Adrenal gland (tissue), 12 donors: ENCODE measurements around the gene CFAP298. TPM values are rescaled to one million over a fixed set of nuclear protein-coding genes. Genes with fewer than 3 reads are reported as not detected.
A peak's percentile ranks its signal among the peaks of the same experiment; 100 is the strongest.
"Not testable (repeated sequence)": the region's sequence is repeated elsewhere in the genome, so short reads cannot be mapped to it uniquely, and the experiment has no call there.

Experiments
- DNase-seq, 7 donors: peaks; one replicate each; pipeline ENCODE4 v3.0.0-alpha.2; 2019 to 2020
- H3K27ac ChIP-seq, 5 donors: fragments of 200-600 bp; sonication (generic) in 4 of 5; 1 replicate in 3 of 5; 2 replicates in 2 of 5; pipeline versions ENCODE4 v1.5.1 to v1.8.0; 2016 to 2020; ENCODE audit warnings: mild to moderate bottlenecking in 1 of 5
- H3K27me3 ChIP-seq: fragments of 200-600 bp; 2 replicates; pipeline ENCODE4 v1.8.0; 2021
- H3K36me3 ChIP-seq, 2 donors: fragments of 200-600 bp; replicated peaks in 1 of 2; 1 replicate in 1 of 2; 2 replicates in 1 of 2; pipeline versions ENCODE4 v1.5.1 to v1.8.0; 2018 to 2022
- H3K4me1 ChIP-seq, 2 donors: fragments of 200-600 bp; replicated peaks in 1 of 2; 1 replicate in 1 of 2; 2 replicates in 1 of 2; pipeline versions ENCODE4 v1.5.1 to v1.8.0; 2018 to 2021
- H3K4me3 ChIP-seq, 4 donors: fragments of 200-600 bp; sonication (generic) in 3 of 4; one replicate each; pipeline ENCODE4 v1.5.1; 2016 to 2018
- H3K9me3 ChIP-seq, 3 donors: fragments of 200-600 bp; sonication (generic) in 1 of 3; replicated peaks in 1 of 3; 1 replicate in 2 of 3; 2 replicates in 1 of 3; pipeline versions ENCODE4 v1.5.1 to v1.8.0; 2016 to 2021
- POLR2A ChIP-seq, 2 donors: fragments of 450-650 bp; IDR thresholded peaks; one replicate each; pipeline ENCODE4 v1.6.1; 2017; ENCODE audit warnings: antibody characterized with exemption in 2 of 2, mild to moderate bottlenecking in 2 of 2, moderate library complexity in 1 of 2
- WGBS, 4 donors: extraction: QIAGEN DNeasy Blood & Tissue Kit in 2 of 4; methylation state at CpG; one replicate each; pipeline versions ENCODE4 v1.1.5 to v1.1.7; 2013 to 2017; 5-methylcytosine and 5-hydroxymethylcytosine counted together
- intact Hi-C, 2 donors: fragments of 100-400 bp; cut with DNase I; formaldehyde crosslinking; loops; one replicate each; pipeline versions ENCODE4 v1.14.1 to v1.15.0; 2022 to 2023
- polyA plus RNA-seq, 3 donors: library from polyadenylated mRNA; stranded (reverse); fragments of 200-250 nt in 2 of 3; fragments of 350-450 nt in 1 of 3; fragmentation: Illumina TruSeq in 1 of 3; extraction: RNeasy Lipid Tissue Mini Kit (QIAGEN cat#74804) in 1 of 3; gene quantifications; one replicate each; pipeline ENCODE4 v1.2.3, GENCODE V29; 2013 to 2014
- total RNA-seq, 9 donors: library from RNA; depleted of rRNA in 4 of 9; stranded (reverse); fragments of >200 nt in 4 of 9; fragments of 120-200 nt in 1 of 9; fragmentation: NEBNext Ultra II Directional in 1 of 9; extraction: Animal tissue kit (Norgen Biotek cat#: 25700) in 1 of 9; gene quantifications; one replicate each; pipeline versions ENCODE4 v1.1.0 to v1.2.4, GENCODE V29; 2013 to 2023
- TF ChIP-seq, protein P1 (sequence below), 6 experiments: fragments of 450-650 bp in 4 of 6; fragments of 200-600 bp in 2 of 6; sonication (generic) in 1 of 6; IDR thresholded peaks; 1 replicate in 5 of 6; 2 replicates in 1 of 6; pipeline versions ENCODE4 v1.5.1 to v1.8.0; 2016 to 2021; ENCODE audit warnings: antibody characterized with exemption in 6 of 6, mild to moderate bottlenecking in 2 of 6, moderate library complexity in 1 of 6
- donor health status: healthy with polysubstance abuse.
- donor health status: Bipolar disorder and iron deficiency.
- donor health status: DM: yes; HTN: yes; CAD: no.
- donor health status: DM: no; HTN: no; CAD: no.
- donor health status: DM: no; HTN: no; CAD: no.
- donor health status: DM: yes; HTN: yes; CAD: no.

CFAP298 gene
- total and polyA plus RNA-seq, 12 donors, result 20.3 to 101 (median 36.8) TPM

DNA sequence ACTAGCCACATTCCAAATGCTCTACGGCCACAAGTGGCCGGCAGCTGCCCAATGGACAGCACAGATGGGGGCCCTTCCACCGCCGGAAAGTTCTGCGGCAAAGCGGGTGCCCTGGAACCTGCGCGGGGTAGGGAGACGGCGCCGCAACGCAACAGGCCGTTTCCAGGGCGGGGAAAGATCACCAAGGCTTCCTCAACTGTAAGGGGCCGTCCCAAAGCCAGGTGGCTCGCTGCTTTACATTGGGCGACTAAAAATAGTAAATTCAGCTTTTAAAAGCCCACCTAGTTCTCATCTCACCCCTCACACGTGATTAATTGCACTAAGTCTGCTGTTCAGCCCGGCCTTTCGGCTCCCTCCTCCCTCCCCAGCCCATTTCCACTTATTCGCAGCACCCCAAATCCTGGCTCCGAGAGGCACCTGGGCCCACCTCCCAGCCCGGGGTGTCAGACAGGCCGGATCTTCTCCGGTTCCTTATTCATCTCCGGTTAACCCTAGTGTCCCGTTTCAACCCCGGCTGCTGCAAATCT is 643 bp downstream of the CFAP298 start:
- WGBS, 4 donors, result 0% methylated on average over 26 to 28 of the region's 28 CpGs
- DNase-seq, result peak in 5 of 7 donors; percentile 19 to 53 (median 34)
- Histone ChIP-seq H3K27ac (peak overlapping the region; percentile 8 to 93 (median 80)), H3K4me3 (peak overlapping the region; percentile 78 to 96 (median 90)), H3K9me3 (no peaks in the 10 kb centered on the region), H3K36me3 (peaks cover 0 to 26% of the 10 kb centered on the region in 2 donors), H3K27me3 (no peaks in the 10 kb centered on the region), H3K4me1 (peaks cover 14 to 20% of the 10 kb centered on the region in 2 donors)
- intact Hi-C loops, result no loop called here
- no peak for TF ChIP-seq POLR2A (IDR thresholded peaks at IDR 0.05)
- TF ChIP-seq, protein P1, sequence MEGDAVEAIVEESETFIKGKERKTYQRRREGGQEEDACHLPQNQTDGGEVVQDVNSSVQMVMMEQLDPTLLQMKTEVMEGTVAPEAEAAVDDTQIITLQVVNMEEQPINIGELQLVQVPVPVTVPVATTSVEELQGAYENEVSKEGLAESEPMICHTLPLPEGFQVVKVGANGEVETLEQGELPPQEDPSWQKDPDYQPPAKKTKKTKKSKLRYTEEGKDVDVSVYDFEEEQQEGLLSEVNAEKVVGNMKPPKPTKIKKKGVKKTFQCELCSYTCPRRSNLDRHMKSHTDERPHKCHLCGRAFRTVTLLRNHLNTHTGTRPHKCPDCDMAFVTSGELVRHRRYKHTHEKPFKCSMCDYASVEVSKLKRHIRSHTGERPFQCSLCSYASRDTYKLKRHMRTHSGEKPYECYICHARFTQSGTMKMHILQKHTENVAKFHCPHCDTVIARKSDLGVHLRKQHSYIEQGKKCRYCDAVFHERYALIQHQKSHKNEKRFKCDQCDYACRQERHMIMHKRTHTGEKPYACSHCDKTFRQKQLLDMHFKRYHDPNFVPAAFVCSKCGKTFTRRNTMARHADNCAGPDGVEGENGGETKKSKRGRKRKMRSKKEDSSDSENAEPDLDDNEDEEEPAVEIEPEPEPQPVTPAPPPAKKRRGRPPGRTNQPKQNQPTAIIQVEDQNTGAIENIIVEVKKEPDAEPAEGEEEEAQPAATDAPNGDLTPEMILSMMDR (IDR thresholded peaks at IDR 0.05), result no peak

DNA sequence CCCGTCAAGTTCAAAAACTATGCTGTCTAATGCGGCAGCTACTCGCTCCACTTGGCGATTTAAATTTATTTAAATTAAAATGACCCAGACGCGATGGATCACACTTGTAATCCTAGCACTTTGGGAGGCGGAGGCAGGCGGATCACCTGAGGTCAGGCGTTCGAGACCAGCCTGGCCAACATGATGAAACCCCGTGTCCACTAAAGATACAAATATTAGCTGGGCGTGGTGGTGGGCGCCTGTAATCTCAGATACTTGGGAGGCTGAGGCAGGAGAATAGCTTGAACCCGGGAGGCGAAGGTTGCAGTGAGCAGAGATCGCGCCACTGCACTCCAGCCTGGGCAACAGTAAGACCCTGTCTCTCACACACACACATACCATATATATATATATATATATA is 1.2 kb downstream of the CFAP298 start:
- intact Hi-C loops, H3K9me3 ChIP-seq, H3K27ac ChIP-seq, H3K27me3 ChIP-seq: not testable (repeated sequence)
- WGBS, 4 donors, result 79 to 85% (median 81%) methylated on average over 17 of the region's 17 CpGs
- Histone ChIP-seq H3K4me3 (peak overlapping the region in 1 of 4 donors; percentile 78), H3K36me3 (peaks cover 0 to 32% of the 10 kb centered on the region in 2 donors), H3K4me1 (peaks cover 14 to 20% of the 10 kb centered on the region in 2 donors)
- DNase-seq, result peak in 1 of 7 donors; percentile 50

DNA sequence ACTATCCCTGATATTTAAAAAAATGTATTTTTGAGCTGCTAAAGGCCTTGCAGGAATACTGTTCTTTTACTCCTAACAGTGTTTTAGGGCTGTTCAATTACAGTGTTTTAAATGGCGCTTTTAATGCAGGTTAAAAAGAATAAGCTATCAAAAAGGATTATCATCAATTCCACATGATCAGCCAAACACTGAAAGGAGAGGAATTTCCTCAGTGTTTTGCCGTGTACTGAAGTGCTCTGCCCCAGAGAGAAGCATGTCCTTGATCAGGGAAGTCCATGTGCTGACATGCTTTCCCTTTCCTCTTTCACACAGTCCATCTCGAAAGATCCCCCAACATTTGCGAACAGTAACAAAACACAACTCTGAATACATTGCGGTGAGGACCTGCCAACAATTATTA is 3.3 kb downstream of the CFAP298 start:
- Histone ChIP-seq H3K4me3 (no peak overlapping the region), H3K9me3 (no peaks in the 10 kb centered on the region), H3K27me3 (no peaks in the 10 kb centered on the region), H3K36me3 (peaks cover 0 to 53% of the 10 kb centered on the region in 2 donors), H3K27ac (no peak overlapping the region), H3K4me1 (peaks cover 14 to 20% of the 10 kb centered on the region in 2 donors)
- no peak for DNase-seq
- 85 to 88% (median 87%) methylated on average over 5 of the region's 5 CpGs for WGBS, 4 donors
- TF ChIP-seq, protein P1 (IDR thresholded peaks at IDR 0.05), result no peak
- TF ChIP-seq POLR2A (IDR thresholded peaks at IDR 0.05), result no peak
- intact Hi-C loops, result no loop called here

DNA sequence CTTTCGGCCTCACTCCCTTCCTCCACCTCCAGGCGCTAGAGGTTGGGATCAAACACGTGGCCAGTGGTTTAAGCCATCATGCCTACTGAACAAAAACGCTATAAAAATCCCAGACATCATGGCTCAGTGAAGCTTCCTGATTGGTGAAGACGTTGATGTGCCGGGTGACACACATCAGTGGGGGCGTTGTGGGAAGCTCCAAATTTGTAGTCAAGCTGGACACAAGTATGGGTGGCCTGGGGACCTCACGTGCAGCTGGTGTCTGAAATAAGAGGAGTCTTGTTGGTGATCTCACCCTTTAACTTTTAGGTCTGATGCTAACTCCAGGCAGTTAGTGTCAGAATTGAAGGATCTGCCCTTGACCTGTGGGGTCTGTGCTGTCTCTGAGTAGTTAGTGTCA is 6.7 kb downstream of the CFAP298 start:
- H3K27me3 ChIP-seq, result no peaks in the 10 kb centered on the region
- peaks cover 0 to 77% of the 10 kb centered on the region in 2 donors for H3K36me3 ChIP-seq
- TF ChIP-seq, protein P1 (IDR thresholded peaks at IDR 0.05), result no peak
- no peak for TF ChIP-seq POLR2A (IDR thresholded peaks at IDR 0.05)
- H3K27ac ChIP-seq, result no peak overlapping the region
- H3K9me3 ChIP-seq, result no peaks in the 10 kb centered on the region
- peaks cover 0 to 4% of the 10 kb centered on the region in 2 donors for H3K4me1 ChIP-seq
- no peak for DNase-seq
- H3K4me3 ChIP-seq, result no peak overlapping the region
- intact Hi-C loops, result no loop called here
- WGBS, 4 donors, result 83 to 93% (median 89%) methylated on average over 8 of the region's 8 CpGs

DNA sequence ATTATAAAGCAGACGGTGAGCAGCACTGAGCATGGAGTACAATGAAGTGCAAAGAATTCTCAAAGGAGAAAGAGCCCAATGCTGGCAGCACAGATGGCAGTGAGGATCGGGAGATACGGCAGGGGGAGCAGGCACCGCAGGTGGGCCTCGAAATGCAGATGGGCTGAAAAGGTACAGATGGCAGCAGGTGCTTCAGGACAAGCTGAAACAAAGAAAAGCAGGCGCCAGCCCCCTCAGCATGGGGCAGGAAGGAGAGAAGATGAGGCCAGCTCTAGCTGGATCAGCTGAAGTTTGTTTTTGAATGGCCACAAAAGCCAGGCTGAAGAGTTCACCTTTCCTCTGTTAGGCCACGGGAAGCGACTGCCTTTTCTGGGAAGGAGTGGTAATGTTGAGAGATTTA is 7.7 kb downstream of the CFAP298 start:
- 86 to 92% (median 88%) methylated on average over 8 of the region's 8 CpGs for WGBS, 4 donors
- Histone ChIP-seq H3K27me3 (no peaks in the 10 kb centered on the region), H3K4me3 (no peak overlapping the region), H3K4me1 (no peaks in the 10 kb centered on the region), H3K27ac (no peak overlapping the region), H3K36me3 (peaks cover 0 to 83% of the 10 kb centered on the region in 2 donors), H3K9me3 (no peaks in the 10 kb centered on the region)
- DNase-seq, result no peak
- no peak for TF ChIP-seq POLR2A (IDR thresholded peaks at IDR 0.05)
- TF ChIP-seq, protein P1 (IDR thresholded peaks at IDR 0.05), result no peak
- intact Hi-C loops, result loop anchor here in 1 of 2 donors (5.0 kb wide), 1 partner anchor 207 kb away; no protein-coding TSS in a partner anchor
